Osteoblast (primary cell): ENCODE data around the gene SACS. TPM values are rescaled to one million over a fixed set of nuclear protein-coding genes. Genes with fewer than 3 reads are reported as not detected.

Source experiments
- DNase-seq: peaks from one replicate; pipeline ENCODE4 v3.0.0; 2011; ENCODE audit warnings: low spot score, mixed read lengths; ENCODE audit not compliant: insufficient read length; ENCODE audit errors: missing footprints
- H2AFZ ChIP-seq: 2 replicates; pipeline ENCODE4 v1.6.0; 2011; ENCODE audit warnings: mild to moderate bottlenecking, low read length
- H3K27ac ChIP-seq: 2 replicates; pipeline ENCODE4 v1.5.1; 2011; ENCODE audit warnings: mild to moderate bottlenecking, low read depth, low read length, moderate library complexity
- H3K27me3 ChIP-seq: 2 replicates; pipeline ENCODE4 v1.6.0; 2012; ENCODE audit warnings: mild to moderate bottlenecking, control low read depth, inconsistent platforms, low read length, moderate library complexity; ENCODE audit not compliant: insufficient read depth
- H3K36me3 ChIP-seq: 2 replicates; pipeline ENCODE4 v1.5.1; 2011; ENCODE audit warnings: mild to moderate bottlenecking, low read length, control low read depth, moderate library complexity; ENCODE audit not compliant: insufficient read depth
- H3K4me1 ChIP-seq: 2 replicates; pipeline ENCODE4 v1.5.1; 2011; ENCODE audit warnings: mild to moderate bottlenecking, low read length, control low read depth, moderate library complexity; ENCODE audit not compliant: insufficient read depth
- H3K4me2 ChIP-seq: 2 replicates; pipeline ENCODE4 v1.6.0; 2011; ENCODE audit warnings: mild to moderate bottlenecking, low read length; ENCODE audit not compliant: insufficient read depth
- H3K4me3 ChIP-seq: fragments of 200-600 bp; sonication (generic); 3 replicates; pipeline ENCODE4 v1.5.1; 2012; ENCODE audit warnings: mild to moderate bottlenecking, low read length, inconsistent platforms; ENCODE audit not compliant: insufficient read depth
- H3K79me2 ChIP-seq: 2 replicates; pipeline ENCODE4 v1.6.0; 2012; ENCODE audit warnings: mild to moderate bottlenecking, low read length, control low read depth, inconsistent platforms; ENCODE audit not compliant: insufficient read depth
- H3K9me3 ChIP-seq: 2 replicates; pipeline ENCODE4 v1.5.1; 2011; ENCODE audit warnings: low read depth, low read length, control low read depth
- H4K20me1 ChIP-seq: 2 replicates; pipeline ENCODE4 v1.6.0; 2012; ENCODE audit warnings: mild to moderate bottlenecking, low read length, control low read depth; ENCODE audit not compliant: insufficient read depth
- total RNA-seq: library from RNA; depleted of rRNA; stranded (reverse); fragments of >200 nt; gene quantifications from 2 replicates; pipeline ENCODE4 v1.2.3, GENCODE V29; 2012
- TF ChIP-seq, protein P1 (sequence below): IDR thresholded peaks from 2 replicates; pipeline ENCODE4 v1.5.1; 2011; ENCODE audit warnings: mild to moderate bottlenecking, low read depth, low read length, moderate library complexity; ENCODE audit errors: extremely low read depth

Gene SACS
- total RNA-seq, 1 donor, result 59.0 TPM

DNA sequence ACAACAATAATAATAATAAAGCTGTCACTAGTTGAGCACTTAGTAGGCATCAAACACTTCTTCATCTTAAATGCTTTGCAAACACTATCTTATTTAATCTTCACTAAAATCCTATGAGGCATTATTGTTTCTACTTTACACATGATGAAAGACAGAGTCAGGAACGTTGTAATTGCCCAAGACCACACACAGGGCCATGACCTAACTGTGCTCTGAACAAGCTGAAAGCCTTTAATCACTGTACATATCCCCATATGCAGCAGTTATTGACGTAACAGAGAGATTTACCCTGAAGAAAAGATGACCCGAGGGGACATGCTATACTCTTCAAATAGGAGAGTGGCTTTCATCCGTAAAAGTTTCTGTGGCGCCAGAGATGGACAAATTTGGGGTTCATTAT lies 53.0 kb downstream of the SACS start:
- H2AFZ ChIP-seq, result no peak overlapping the region
- no peak for DNase-seq
- H4K20me1 ChIP-seq, result no peaks in the 10 kb centered on the region
- H3K9me3 ChIP-seq, result no peaks in the 10 kb centered on the region
- H3K4me2 ChIP-seq, result no peak overlapping the region
- no peaks in the 10 kb centered on the region for H3K79me2 ChIP-seq
- H3K36me3 ChIP-seq, result no peaks in the 10 kb centered on the region
- peaks cover 41% of the 10 kb centered on the region for H3K4me1 ChIP-seq
- TF ChIP-seq, protein P1, sequence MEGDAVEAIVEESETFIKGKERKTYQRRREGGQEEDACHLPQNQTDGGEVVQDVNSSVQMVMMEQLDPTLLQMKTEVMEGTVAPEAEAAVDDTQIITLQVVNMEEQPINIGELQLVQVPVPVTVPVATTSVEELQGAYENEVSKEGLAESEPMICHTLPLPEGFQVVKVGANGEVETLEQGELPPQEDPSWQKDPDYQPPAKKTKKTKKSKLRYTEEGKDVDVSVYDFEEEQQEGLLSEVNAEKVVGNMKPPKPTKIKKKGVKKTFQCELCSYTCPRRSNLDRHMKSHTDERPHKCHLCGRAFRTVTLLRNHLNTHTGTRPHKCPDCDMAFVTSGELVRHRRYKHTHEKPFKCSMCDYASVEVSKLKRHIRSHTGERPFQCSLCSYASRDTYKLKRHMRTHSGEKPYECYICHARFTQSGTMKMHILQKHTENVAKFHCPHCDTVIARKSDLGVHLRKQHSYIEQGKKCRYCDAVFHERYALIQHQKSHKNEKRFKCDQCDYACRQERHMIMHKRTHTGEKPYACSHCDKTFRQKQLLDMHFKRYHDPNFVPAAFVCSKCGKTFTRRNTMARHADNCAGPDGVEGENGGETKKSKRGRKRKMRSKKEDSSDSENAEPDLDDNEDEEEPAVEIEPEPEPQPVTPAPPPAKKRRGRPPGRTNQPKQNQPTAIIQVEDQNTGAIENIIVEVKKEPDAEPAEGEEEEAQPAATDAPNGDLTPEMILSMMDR, result no peak
- H3K27me3 ChIP-seq, result no peaks in the 10 kb centered on the region
- H3K4me3 ChIP-seq, result no peak overlapping the region
- no peak overlapping the region for H3K27ac ChIP-seq

DNA sequence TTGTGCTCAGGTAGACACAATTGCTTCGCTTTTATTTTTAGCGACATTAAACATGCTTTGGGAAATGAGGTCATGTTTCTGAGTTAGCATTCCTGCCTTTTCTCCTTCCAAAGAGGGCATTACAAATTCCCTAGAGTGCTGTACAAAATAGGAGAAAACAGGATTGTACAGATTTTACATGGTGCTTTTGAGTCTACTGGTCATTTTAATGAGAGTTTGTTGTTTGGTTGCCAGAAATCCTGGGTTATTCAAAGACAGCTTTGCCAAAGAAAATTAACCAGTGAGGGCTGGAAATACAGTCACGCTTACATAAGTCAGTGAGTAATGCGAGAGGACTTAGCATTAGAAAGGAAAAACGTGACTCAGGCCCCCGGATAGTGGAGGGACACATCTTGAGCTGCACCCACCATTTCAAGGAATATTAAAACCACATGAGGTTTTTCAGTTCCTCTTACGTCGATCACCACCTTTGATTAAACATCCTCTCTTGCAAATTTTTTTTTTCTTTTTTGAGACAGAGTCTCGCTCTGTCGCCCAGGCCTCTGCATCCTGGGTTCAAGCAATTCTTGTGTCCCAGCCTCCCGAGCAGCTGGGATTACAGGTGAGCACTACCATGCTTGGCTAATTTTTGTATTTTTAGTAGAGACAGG lies 55.4 kb downstream of the SACS start:
- H3K9me3 ChIP-seq, result no peaks in the 10 kb centered on the region
- H3K4me2 ChIP-seq, result peak overlapping the region; percentile 61
- peak overlapping the region; percentile 15 for H3K4me3 ChIP-seq
- H4K20me1 ChIP-seq, result peaks cover 5% of the 10 kb centered on the region
- H3K4me1 ChIP-seq, result peaks cover 42% of the 10 kb centered on the region
- H3K36me3 ChIP-seq, result peaks cover 2% of the 10 kb centered on the region
- DNase-seq, result peak; percentile 92
- no peak overlapping the region for H2AFZ ChIP-seq
- H3K27ac ChIP-seq, result peak overlapping the region; percentile 92
- H3K79me2 ChIP-seq, result peaks cover 20% of the 10 kb centered on the region
- no peaks in the 10 kb centered on the region for H3K27me3 ChIP-seq
- TF ChIP-seq, protein P1, result no peak

DNA sequence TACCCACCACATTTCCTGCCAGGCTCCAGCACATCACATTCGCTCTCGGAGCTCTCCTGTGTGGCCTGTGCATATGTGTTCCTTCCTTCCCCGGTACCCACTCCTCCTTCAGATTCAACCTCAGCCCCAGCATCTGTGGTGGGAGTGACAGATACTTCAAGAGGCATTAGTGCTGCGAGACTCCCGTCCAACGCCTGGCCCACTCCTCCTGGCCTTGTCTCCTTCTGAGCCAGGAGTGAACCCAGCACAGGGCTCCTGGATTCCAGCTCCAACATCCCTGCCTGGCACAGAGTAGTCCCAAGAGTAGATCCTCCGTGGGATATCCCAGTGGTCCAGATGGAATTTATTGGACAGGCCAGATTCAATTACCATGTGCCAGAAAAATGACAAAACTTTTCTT lies 55.9 kb downstream of the SACS start:
- peak overlapping the region; percentile 15 for H3K4me3 ChIP-seq
- peak overlapping the region; percentile 4 for H2AFZ ChIP-seq

More for the DNA sequence above, 55.9 kb downstream of the SACS start:
- H3K27ac ChIP-seq, result peak overlapping the region; percentile 92
- H3K79me2 ChIP-seq, result peaks cover 26% of the 10 kb centered on the region
- H4K20me1 ChIP-seq, result peaks cover 10% of the 10 kb centered on the region
- TF ChIP-seq, protein P1, result no peak
- H3K4me1 ChIP-seq, result peaks cover 48% of the 10 kb centered on the region
- no peak for DNase-seq
- no peaks in the 10 kb centered on the region for H3K9me3 ChIP-seq
- H3K4me2 ChIP-seq, result peak overlapping the region; percentile 49
- H3K36me3 ChIP-seq, result peaks cover 7% of the 10 kb centered on the region
- no peaks in the 10 kb centered on the region for H3K27me3 ChIP-seq
